Measurements from ENCODE around the gene TRIM24.

The TRIM24 gene

GRCh38 chr7:138575897-138576428 lies 115.9 kb downstream of the TRIM24 start:
- no peak for DNase-seq (ENCODE audit: low read depth)

- DNase-seq (ENCODE audit: low read depth), result no peak
These were observed 119.1 kb downstream of the TRIM24 start for GRCh38 chr7:138579136-138579535.

GRCh38 chr7:138579671-138580070 lies 119.6 kb downstream of the TRIM24 start:
- no peak for DNase-seq (ENCODE audit: low read depth)

GRCh38 chr7:138581065-138581464 lies 121.0 kb downstream of the TRIM24 start:
- DNase-seq (ENCODE audit: low read depth), result no peak

- no peak for DNase-seq (ENCODE audit: low read depth)
These were observed 124.2 kb downstream of the TRIM24 start for GRCh38 chr7:138584283-138584682.

- no peak for DNase-seq (ENCODE audit: low read depth)
These were observed 124.6 kb downstream of the TRIM24 start for GRCh38 chr7:138584696-138585095.

- DNase-seq (ENCODE audit: low read depth), result no peak
These were observed 125.4 kb downstream of the TRIM24 start for GRCh38 chr7:138585283-138585993.

- DNase-seq (ENCODE audit: low read depth), result no peak
These were observed 127.4 kb downstream of the TRIM24 start for GRCh38 chr7:138587485-138587884.

- DNase-seq (ENCODE audit: low read depth), result no peak
These were observed 128.9 kb downstream of the TRIM24 start for GRCh38 chr7:138588986-138589385.

- no peak for DNase-seq (ENCODE audit: low read depth)
These were observed 130.1 kb downstream of the TRIM24 start for GRCh38 chr7:138590154-138590553.

GRCh38 chr7:138595454-138595853 lies 135.4 kb downstream of the TRIM24 start:
- DNase-seq (ENCODE audit: low read depth), result no peak

GRCh38 chr7:138602451-138602850 lies 142.4 kb downstream of the TRIM24 start:
- DNase-seq (ENCODE audit: low read depth), result peak; percentile 46

GRCh38 chr7:138603549-138604318 lies 143.7 kb downstream of the TRIM24 start:
- no peak for DNase-seq (ENCODE audit: low read depth)

- DNase-seq (ENCODE audit: low read depth), result no peak
These were observed 146.2 kb downstream of the TRIM24 start for GRCh38 chr7:138606236-138606635.

- no peak for DNase-seq (ENCODE audit: low read depth)
These were observed 147.4 kb downstream of the TRIM24 start for GRCh38 chr7:138607216-138608126.

- DNase-seq (ENCODE audit: low read depth), result no peak
These were observed 148.2 kb downstream of the TRIM24 start for GRCh38 chr7:138608275-138608674.

- no peak for DNase-seq (ENCODE audit: low read depth)
These were observed 150.7 kb downstream of the TRIM24 start for GRCh38 chr7:138610671-138611170.

- no peak for DNase-seq (ENCODE audit: low read depth)
These were observed 153.6 kb downstream of the TRIM24 start for GRCh38 chr7:138613630-138614029.

GRCh38 chr7:138616085-138616484 lies 156.0 kb downstream of the TRIM24 start:
- DNase-seq (ENCODE audit: low read depth), result no peak

- no peak for DNase-seq (ENCODE audit: low read depth)
These were observed 158.4 kb downstream of the TRIM24 start for GRCh38 chr7:138618506-138618905.

GRCh38 chr7:138618933-138619332 lies 158.9 kb downstream of the TRIM24 start:
- DNase-seq (ENCODE audit: low read depth), result no peak

- no peak for DNase-seq (ENCODE audit: low read depth)
These were observed 162.8 kb downstream of the TRIM24 start for GRCh38 chr7:138622841-138623240.
